Caco-2 (cell line): ENCODE results near the gene ABCA3. TPM values are rescaled to one million over a fixed set of nuclear protein-coding genes. Genes with fewer than 3 reads are reported as not detected.

ENCODE experiments used
- BruUV-seq: library from RNA; stranded (reverse); fragments of 400-500 nt; replicated peaks from 2 replicates; lab custom pipeline; 2021; lab: Mats Ljungman, UMichigan
- CTCF ChIA-PET: fragments of 300-600 bp; sonication (Branson Sonifier 250); formaldehyde crosslinking; loops from one replicate; lab custom pipeline; 2022; ENCODE audit warnings: antibody characterized with exemption; lab: Charles Lee
- POLR2A ChIA-PET: fragments of 300-600 bp; sonication (Branson Sonifier 250); formaldehyde crosslinking; loops from one replicate; lab custom pipeline; 2022; ENCODE audit warnings: antibody characterized with exemption; lab: Charles Lee
- DNase-seq, 2 experiments: peaks; one replicate each; pipeline versions ENCODE4 v3.0.0 to v3.0.0-alpha.2; 2020 to 2022
- H3K27me3 ChIP-seq: replicated peaks from 2 replicates; pipeline ENCODE4 v1.6.0; 2011; ENCODE audit warnings: low read length; ENCODE audit not compliant: control insufficient read depth, insufficient read depth
- H3K36me3 ChIP-seq: 2 replicates; pipeline ENCODE4 v1.5.1; 2011; ENCODE audit warnings: low read length; ENCODE audit not compliant: control insufficient read depth, insufficient read depth
- H3K4me1 ChIP-seq: fragments of 250-450 bp; sonication (Bioruptor Pico); 2 replicates; pipeline ENCODE4 v1.5.1; 2020; ENCODE audit warnings: mild to moderate bottlenecking
- H3K4me3 ChIP-seq: 2 replicates; pipeline ENCODE4 v1.5.1; 2011; ENCODE audit warnings: low read depth, mild to moderate bottlenecking, control low read depth, low read length
- H3K9me3 ChIP-seq: fragments of 250-450 bp; sonication (Bioruptor Pico); 2 replicates; pipeline ENCODE4 v1.5.1; 2020; ENCODE audit warnings: mild to moderate bottlenecking, moderate library complexity
- H3K27ac Mint-ChIP-seq: one replicate; pipeline ENCODE4 v1.8.0; 2022; ENCODE audit warnings: mixed read lengths; ENCODE audit not compliant: unreplicated experiment
- H3K27me3 Mint-ChIP-seq: one replicate; pipeline ENCODE4 v1.8.0; 2022; ENCODE audit warnings: mixed read lengths; ENCODE audit not compliant: insufficient read depth, unreplicated experiment
- H3K36me3 Mint-ChIP-seq: one replicate; pipeline ENCODE4 v1.8.0; 2022; ENCODE audit warnings: mild to moderate bottlenecking, mixed read lengths; ENCODE audit not compliant: insufficient read depth, unreplicated experiment
- H3K4me1 Mint-ChIP-seq: one replicate; pipeline ENCODE4 v1.8.0; 2022; ENCODE audit warnings: low read depth, mixed read lengths; ENCODE audit not compliant: unreplicated experiment
- H3K4me3 Mint-ChIP-seq: one replicate; pipeline ENCODE4 v1.8.0; 2022; ENCODE audit warnings: mild to moderate bottlenecking, moderate library complexity, mixed read lengths; ENCODE audit not compliant: unreplicated experiment
- H3K9me3 Mint-ChIP-seq: one replicate; pipeline ENCODE4 v1.8.0; 2022; ENCODE audit warnings: mixed read lengths; ENCODE audit not compliant: unreplicated experiment
- intact Hi-C: fragments of 100-400 bp; cut with micrococcal nuclease; formaldehyde crosslinking; loops from one replicate; pipeline ENCODE4 v1.10.0; 2022; ENCODE audit not compliant: unreplicated experiment
- total RNA-seq: library from RNA; stranded (reverse); gene quantifications from 2 replicates; pipeline ENCODE4 v1.2.3, GENCODE V29; 2022
- TF ChIP-seq, protein P1 (sequence below), 2 experiments: fragments of 200-600 bp in 1 of 2; IDR thresholded peaks; 1 replicate in 1 of 2; 2 replicates in 1 of 2; pipeline versions ENCODE4 v1.5.1 to v1.8.0; 2011 to 2022; ENCODE audit warnings: antibody characterized with exemption in 1 of 2, control low read depth in 1 of 2, inconsistent platforms in 1 of 2, low read depth in 1 of 2, low read length in 1 of 2, mild to moderate bottlenecking in 1 of 2, moderate library complexity in 1 of 2; ENCODE audit not compliant: insufficient read depth in 1 of 2, severe bottlenecking in 1 of 2, unreplicated experiment in 1 of 2

ABCA3 gene
- total RNA-seq, 1 experiment from 2014 or later = 16.1 TPM

DNA sequence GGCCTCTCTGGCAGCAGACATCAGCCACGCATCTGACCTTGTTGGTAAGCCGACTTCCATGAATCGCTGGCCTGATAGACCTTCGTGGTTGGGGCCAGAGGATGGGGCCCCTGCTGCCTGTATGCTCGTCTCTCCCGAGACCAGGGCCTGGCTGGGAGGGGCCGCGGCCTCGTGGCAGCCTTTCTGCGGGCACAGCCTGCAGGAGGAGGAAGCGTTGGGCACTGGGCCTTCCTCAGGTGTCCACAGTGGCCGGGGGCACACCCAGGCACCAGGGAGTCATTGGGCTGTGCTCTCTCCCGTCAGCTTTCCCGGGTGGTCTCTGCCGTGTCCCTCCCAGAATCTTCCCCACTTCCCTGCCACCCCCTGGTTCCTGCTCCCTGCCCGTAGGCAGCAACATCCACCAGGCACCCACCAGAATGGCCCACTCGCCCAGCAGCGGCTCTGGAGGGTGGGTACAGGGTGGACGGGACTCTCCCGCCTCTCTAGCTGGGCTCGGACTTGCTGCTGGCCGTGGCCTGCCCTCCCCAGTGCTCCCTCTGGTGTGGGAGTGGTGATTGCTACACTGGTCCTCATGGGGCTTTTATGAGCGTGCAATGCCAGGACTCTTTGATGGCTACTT is 110.8 kb downstream of the ABCA3 start:
- no peaks in the 10 kb centered on the region for H3K27me3 ChIP-seq
- no peak overlapping the region for H3K4me3 ChIP-seq
- ChIA-PET POLR2A (no interaction called here), CTCF (no interaction called here)
- no peak overlapping the region for H3K27ac Mint-ChIP-seq
- H3K9me3 ChIP-seq = no peaks in the 10 kb centered on the region
- H3K36me3 Mint-ChIP-seq = peaks cover 4% of the 10 kb centered on the region
- TF ChIP-seq, protein P1, sequence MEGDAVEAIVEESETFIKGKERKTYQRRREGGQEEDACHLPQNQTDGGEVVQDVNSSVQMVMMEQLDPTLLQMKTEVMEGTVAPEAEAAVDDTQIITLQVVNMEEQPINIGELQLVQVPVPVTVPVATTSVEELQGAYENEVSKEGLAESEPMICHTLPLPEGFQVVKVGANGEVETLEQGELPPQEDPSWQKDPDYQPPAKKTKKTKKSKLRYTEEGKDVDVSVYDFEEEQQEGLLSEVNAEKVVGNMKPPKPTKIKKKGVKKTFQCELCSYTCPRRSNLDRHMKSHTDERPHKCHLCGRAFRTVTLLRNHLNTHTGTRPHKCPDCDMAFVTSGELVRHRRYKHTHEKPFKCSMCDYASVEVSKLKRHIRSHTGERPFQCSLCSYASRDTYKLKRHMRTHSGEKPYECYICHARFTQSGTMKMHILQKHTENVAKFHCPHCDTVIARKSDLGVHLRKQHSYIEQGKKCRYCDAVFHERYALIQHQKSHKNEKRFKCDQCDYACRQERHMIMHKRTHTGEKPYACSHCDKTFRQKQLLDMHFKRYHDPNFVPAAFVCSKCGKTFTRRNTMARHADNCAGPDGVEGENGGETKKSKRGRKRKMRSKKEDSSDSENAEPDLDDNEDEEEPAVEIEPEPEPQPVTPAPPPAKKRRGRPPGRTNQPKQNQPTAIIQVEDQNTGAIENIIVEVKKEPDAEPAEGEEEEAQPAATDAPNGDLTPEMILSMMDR (IDR thresholded peaks at IDR 0.05; ENCODE audit: insufficient read depth in 1 of 2, low read depth in 1 of 2, low read length in 1 of 2, severe bottlenecking in 1 of 2, unreplicated experiment in 1 of 2) = no peak
- intact Hi-C loops = no loop called here
- DNase-seq = no peak
- H3K4me1 ChIP-seq = peaks cover 2% of the 10 kb centered on the region
- no peak overlapping the region for H3K4me3 Mint-ChIP-seq
- no peaks in the 10 kb centered on the region for H3K9me3 Mint-ChIP-seq
- H3K4me1 Mint-ChIP-seq = no peaks in the 10 kb centered on the region
- no peaks in the 10 kb centered on the region for H3K27me3 Mint-ChIP-seq
- H3K36me3 ChIP-seq = no peaks in the 10 kb centered on the region; the same call in 1 of the 2 replicates
- no TSS peak for BruUV-seq

DNA sequence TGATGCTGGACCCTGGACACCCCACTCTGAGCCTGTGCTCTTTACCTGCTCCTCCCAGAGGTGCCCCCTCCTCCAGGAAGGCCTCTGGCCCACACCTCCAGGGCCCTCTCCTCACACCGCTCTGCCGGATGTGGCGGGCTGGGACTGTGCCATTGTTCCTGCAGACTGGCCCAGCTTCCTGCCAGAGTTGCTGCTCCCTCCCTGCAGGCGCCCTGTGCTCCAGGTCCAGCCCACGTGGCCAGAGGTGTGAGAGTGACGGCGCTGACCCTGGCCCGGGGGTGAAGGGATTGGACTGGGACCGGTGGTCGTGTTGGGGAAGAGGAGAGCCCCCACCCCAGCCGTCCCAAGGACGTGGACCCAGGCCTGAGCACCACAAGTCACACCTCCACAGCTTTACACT is 111.4 kb downstream of the ABCA3 start:
- Mint-ChIP-seq H3K4me1 (no peaks in the 10 kb centered on the region), H3K27me3 (no peaks in the 10 kb centered on the region), H3K27ac (no peak overlapping the region), H3K9me3 (no peaks in the 10 kb centered on the region), H3K4me3 (no peak overlapping the region), H3K36me3 (peaks cover 2% of the 10 kb centered on the region)
- no TSS peak for BruUV-seq
- H3K4me3 ChIP-seq = no peak overlapping the region
- H3K4me1 ChIP-seq = peaks cover 8% of the 10 kb centered on the region
- no peaks in the 10 kb centered on the region for H3K9me3 ChIP-seq
- TF ChIP-seq, protein P1 (IDR thresholded peaks at IDR 0.05; ENCODE audit: insufficient read depth in 1 of 2, low read depth in 1 of 2, low read length in 1 of 2, severe bottlenecking in 1 of 2, unreplicated experiment in 1 of 2) = no peak
- H3K36me3 ChIP-seq = no peaks in the 10 kb centered on the region; the same call in 1 of the 2 replicates
- intact Hi-C loops = no loop called here
- CTCF ChIA-PET = no interaction called here
- no peaks in the 10 kb centered on the region for H3K27me3 ChIP-seq
- POLR2A ChIA-PET = no interaction called here
- no peak for DNase-seq

DNA sequence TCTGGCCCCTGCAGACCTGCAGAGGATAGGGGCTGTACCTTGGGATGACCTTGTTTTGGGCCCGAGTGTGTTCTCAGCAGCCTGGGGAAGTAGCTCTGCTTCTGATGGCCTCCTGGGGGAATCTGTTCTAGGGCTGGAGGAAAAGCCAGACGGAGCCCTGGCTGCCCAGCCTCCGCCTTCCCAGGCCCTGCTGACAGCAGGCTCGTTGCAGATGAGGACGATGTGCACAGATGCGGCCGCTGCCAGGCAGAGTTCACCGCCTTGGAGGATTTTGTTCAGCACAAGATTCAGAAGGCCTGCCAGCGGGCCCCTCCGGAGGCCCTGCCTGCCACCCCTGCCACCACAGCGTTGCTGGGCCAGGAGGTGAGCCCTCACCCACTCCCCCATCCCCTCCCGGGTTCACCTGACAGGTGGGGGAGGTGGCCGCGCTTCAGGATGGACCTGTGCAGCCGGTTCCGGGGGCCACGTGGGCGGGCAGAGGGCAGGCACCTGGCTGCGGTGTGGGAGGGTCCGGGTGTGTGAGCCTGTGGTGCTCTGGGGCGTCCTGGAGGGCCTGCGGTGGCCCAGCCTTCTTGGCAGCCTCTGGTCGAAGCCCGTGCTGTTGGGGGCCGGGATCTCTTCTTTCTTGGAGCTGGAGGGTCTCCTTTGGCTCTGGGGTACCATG is 112.2 kb downstream of the ABCA3 start:
- H3K9me3 Mint-ChIP-seq = no peaks in the 10 kb centered on the region
- intact Hi-C loops = no loop called here
- ChIA-PET CTCF (no interaction called here), POLR2A (no interaction called here)
- DNase-seq = no peak
- TF ChIP-seq, protein P1 (IDR thresholded peaks at IDR 0.05; ENCODE audit: insufficient read depth in 1 of 2, low read depth in 1 of 2, low read length in 1 of 2, severe bottlenecking in 1 of 2, unreplicated experiment in 1 of 2) = no peak
- H3K36me3 Mint-ChIP-seq = peaks cover 10% of the 10 kb centered on the region
- H3K4me3 Mint-ChIP-seq = no peak overlapping the region
- Histone ChIP-seq H3K9me3 (no peaks in the 10 kb centered on the region), H3K27me3 (no peaks in the 10 kb centered on the region), H3K36me3 (no peaks in the 10 kb centered on the region; the same call in 1 of the 2 replicates), H3K4me1 (peaks cover 8% of the 10 kb centered on the region), H3K4me3 (no peak overlapping the region)
- H3K27me3 Mint-ChIP-seq = no peaks in the 10 kb centered on the region
- H3K27ac Mint-ChIP-seq = no peak overlapping the region
- H3K4me1 Mint-ChIP-seq = no peaks in the 10 kb centered on the region
- BruUV-seq = no TSS peak
